Ovary (tissue), 3 donors: ENCODE measurements around the gene TRA2B.

Experiments
- CTCF ChIP-seq, 3 donors: fragments of 450-650 bp in 2 of 3; fragments of 200-600 bp in 1 of 3; IDR thresholded peaks; one replicate each; pipeline versions ENCODE4 v1.5.1 to v1.8.0; 2016 to 2022; ENCODE audit warnings: antibody characterized with exemption in 3 of 3, mild to moderate bottlenecking in 1 of 3
- EP300 ChIP-seq: sonication (generic); formaldehyde crosslinking; IDR thresholded peaks from one replicate; pipeline ENCODE4 v1.6.1; 2017; ENCODE audit warnings: antibody characterized with exemption
- POLR2A ChIP-seq: fragments of 450-650 bp; IDR thresholded peaks from one replicate; pipeline ENCODE4 v1.6.1; 2017; ENCODE audit warnings: antibody characterized with exemption, mild to moderate bottlenecking, moderate library complexity
- donor health status: DM: no; HTN: no; CAD: no.

- TF ChIP-seq POLR2A (no peak), EP300 (no peak), CTCF (IDR thresholded peaks at IDR 0.05) (no peak)
Observed at GRCh38 chr3:185950728-185951127, 12.9 kb upstream of the TRA2B start.
